Measurements from ENCODE around the gene ARL13B. TPM values are rescaled to one million over a fixed set of nuclear protein-coding genes. Genes with fewer than 3 reads are reported as not detected.

ARL13B gene
- total and polyA plus RNA-seq, 2 of the 8 experiments (the other 6 are each of a cell fraction or from before 2014, with no cell fraction given), result 1.5 to 12.7 TPM

DNA sequence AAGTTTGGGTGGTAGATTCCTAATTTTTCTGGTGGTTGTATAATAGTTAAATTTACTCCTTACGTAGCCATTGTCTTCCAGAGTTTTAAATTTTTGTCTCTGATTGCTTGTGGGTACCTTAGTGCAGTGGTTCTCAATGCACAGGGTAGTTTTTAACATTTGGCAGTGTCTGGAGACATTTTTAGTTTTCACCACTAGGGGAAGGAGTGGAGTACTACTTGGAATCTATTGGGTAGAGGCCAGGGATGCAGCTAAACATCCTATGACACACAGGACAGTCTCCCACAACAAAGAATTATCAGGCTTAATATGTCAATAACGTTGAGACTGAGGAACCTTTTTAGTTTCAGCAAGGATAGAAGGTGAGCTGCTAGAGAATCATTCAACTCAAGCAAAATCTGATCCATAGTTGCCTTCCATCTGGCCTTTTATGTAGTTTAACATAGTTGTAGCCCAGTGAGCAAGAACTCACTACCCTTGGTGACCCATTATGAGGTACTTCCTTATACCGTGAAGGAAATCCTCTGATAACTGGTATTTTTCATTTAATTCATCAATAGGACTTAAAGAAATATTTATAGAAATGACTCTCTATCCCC is 57.1 kb downstream of the ARL13B start:
- no peak overlapping the region for H2BK5ac ChIP-seq (ENCODE audit: low read depth, low read length)
- no peak for DNase-seq (ENCODE audit: low read depth in 1 of 2, low spot score in 2 of 2)
- no peaks in the 10 kb centered on the region for H3K79me1 ChIP-seq (ENCODE audit: low read depth, low read length)
- H3K4me1 ChIP-seq (replicated peaks in 1 of 4; ENCODE audit: control insufficient read depth in 3 of 4, insufficient read depth in 4 of 4, low read length in 3 of 4), result no peaks in the 10 kb centered on the region
- WGBS, 2 experiments (ENCODE audit: extremely low coverage in 1 of 2, insufficient coverage in 1 of 2, insufficient read length in 1 of 2, insufficient replicate concordance in 2 of 2, low coverage in 1 of 2, low lambda C conversion rate in 2 of 2, missing lambda C conversion rate in 1 of 2), result 68% methylated on average over 3 of the region's 3 CpGs; no CpG with 5 or more reads in 1 of the 2 experiments
- H3K4ac ChIP-seq (replicated peaks; ENCODE audit: insufficient read length, low read depth, low read length), result no peak overlapping the region
- H3K9ac ChIP-seq (replicated peaks in 1 of 4; ENCODE audit: extremely low read depth in 1 of 4, low read depth in 3 of 4, low read length in 3 of 4), result no peak overlapping the region
- H3K36me3 ChIP-seq (ENCODE audit: control insufficient read depth in 2 of 4, insufficient read depth in 4 of 4, low read length in 3 of 4), result no peaks in the 10 kb centered on the region; a peak in 2 of 8 replicates
- no peak overlapping the region for H2BK15ac ChIP-seq (ENCODE audit: low read length)
- H3K14ac ChIP-seq (ENCODE audit: insufficient read length), result no peak overlapping the region
- no peak overlapping the region for H2BK120ac ChIP-seq (replicated peaks; ENCODE audit: low read depth, low read length)
- no peak overlapping the region for H4K91ac ChIP-seq (replicated peaks; ENCODE audit: insufficient read length, low read length)
- ChIA-PET CTCF (ENCODE audit: partially characterized antibody) (interaction anchor here (0.6 to 1.9 kb wide), 10 partner anchors 9 to 1371 kb away, joined by 3 to 7 read pairs (median 3); partner anchors contain the start of gene STX19), POLR2A (ENCODE audit: partially characterized antibody) (no interaction called here)
- no peak overlapping the region for H4K8ac ChIP-seq (ENCODE audit: extremely low read depth, insufficient read depth, low read length)
- H3K23me2 ChIP-seq (ENCODE audit: low read depth, low read length), result no peaks in the 10 kb centered on the region
- no peak overlapping the region for H2AK5ac ChIP-seq (ENCODE audit: low read depth, low read length)
- no peak overlapping the region for H2BK20ac ChIP-seq (ENCODE audit: low read length)
- H2AFZ ChIP-seq (ENCODE audit: low read length), result no peak overlapping the region
- H4K20me1 ChIP-seq (replicated peaks in 1 of 2; ENCODE audit: control insufficient read depth in 1 of 2, insufficient read depth in 2 of 2, low read length in 2 of 2), result no peaks in the 10 kb centered on the region
- H3K4me3 ChIP-seq (ENCODE audit: extremely low read depth in 1 of 4, insufficient read depth in 2 of 4, low read depth in 3 of 4, low read length in 4 of 4), result no peak overlapping the region
- no peak overlapping the region for H3K4me2 ChIP-seq (ENCODE audit: insufficient read depth in 1 of 2, low read depth in 2 of 2, low read length in 2 of 2)
- TF ChIP-seq NANOG (IDR thresholded peaks at IDR 0.05; ENCODE audit: insufficient read depth, low read depth, low read length, poor library complexity, severe bottlenecking) (no peak), TEAD4 (IDR thresholded peaks at IDR 0.05; ENCODE audit: low read depth, low read length) (no peak), PHF8 (conservative IDR thresholded peaks at IDR 0.05; ENCODE audit: low read depth, low read length) (no peak), RAD21 (IDR thresholded peaks at IDR 0.05 in 1 of 2, conservative IDR thresholded peaks at IDR 0.05 in 1 of 2; ENCODE audit: low read depth in 2 of 2, low read length in 2 of 2) (peak in 1 of 2 experiments; percentile 35; a peak in 2 of 4 replicates), TBP (IDR thresholded peaks at IDR 0.05; ENCODE audit: low read depth, low read length) (no peak)
- TF ChIP-seq, protein P1, sequence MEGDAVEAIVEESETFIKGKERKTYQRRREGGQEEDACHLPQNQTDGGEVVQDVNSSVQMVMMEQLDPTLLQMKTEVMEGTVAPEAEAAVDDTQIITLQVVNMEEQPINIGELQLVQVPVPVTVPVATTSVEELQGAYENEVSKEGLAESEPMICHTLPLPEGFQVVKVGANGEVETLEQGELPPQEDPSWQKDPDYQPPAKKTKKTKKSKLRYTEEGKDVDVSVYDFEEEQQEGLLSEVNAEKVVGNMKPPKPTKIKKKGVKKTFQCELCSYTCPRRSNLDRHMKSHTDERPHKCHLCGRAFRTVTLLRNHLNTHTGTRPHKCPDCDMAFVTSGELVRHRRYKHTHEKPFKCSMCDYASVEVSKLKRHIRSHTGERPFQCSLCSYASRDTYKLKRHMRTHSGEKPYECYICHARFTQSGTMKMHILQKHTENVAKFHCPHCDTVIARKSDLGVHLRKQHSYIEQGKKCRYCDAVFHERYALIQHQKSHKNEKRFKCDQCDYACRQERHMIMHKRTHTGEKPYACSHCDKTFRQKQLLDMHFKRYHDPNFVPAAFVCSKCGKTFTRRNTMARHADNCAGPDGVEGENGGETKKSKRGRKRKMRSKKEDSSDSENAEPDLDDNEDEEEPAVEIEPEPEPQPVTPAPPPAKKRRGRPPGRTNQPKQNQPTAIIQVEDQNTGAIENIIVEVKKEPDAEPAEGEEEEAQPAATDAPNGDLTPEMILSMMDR (IDR thresholded peaks at IDR 0.05; ENCODE audit: control extremely low read depth in 1 of 3, insufficient read depth in 1 of 3, low read depth in 1 of 3, low read length in 3 of 3), result peak in 2 of 3 experiments; percentile 30 to 63; a peak in 2 of 4 replicates
- TF ChIP-seq, protein P2, sequence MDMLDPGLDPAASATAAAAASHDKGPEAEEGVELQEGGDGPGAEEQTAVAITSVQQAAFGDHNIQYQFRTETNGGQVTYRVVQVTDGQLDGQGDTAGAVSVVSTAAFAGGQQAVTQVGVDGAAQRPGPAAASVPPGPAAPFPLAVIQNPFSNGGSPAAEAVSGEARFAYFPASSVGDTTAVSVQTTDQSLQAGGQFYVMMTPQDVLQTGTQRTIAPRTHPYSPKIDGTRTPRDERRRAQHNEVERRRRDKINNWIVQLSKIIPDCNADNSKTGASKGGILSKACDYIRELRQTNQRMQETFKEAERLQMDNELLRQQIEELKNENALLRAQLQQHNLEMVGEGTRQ (IDR thresholded peaks at IDR 0.05; ENCODE audit: low read length), result no peak
- H2BK12ac ChIP-seq (ENCODE audit: low read depth, low read length), result no peak overlapping the region
- H3K9me3 ChIP-seq (ENCODE audit: insufficient read depth in 2 of 2, low read depth in 1 of 2, low read length in 1 of 2), result no peaks in the 10 kb centered on the region
- no peak overlapping the region for H4K5ac ChIP-seq (ENCODE audit: insufficient read length, low read depth, low read length)
- H3K23ac ChIP-seq (ENCODE audit: insufficient read length), result no peak overlapping the region
- no peaks in the 10 kb centered on the region for H3K27me3 ChIP-seq (replicated peaks in 1 of 4; ENCODE audit: control insufficient read depth in 3 of 4, extremely low read depth in 1 of 4, insufficient read depth in 3 of 4, low read length in 3 of 4)
- no peak overlapping the region for H3K18ac ChIP-seq (ENCODE audit: extremely low read depth, low read length)
- H3K56ac ChIP-seq (replicated peaks; ENCODE audit: insufficient read length, low read depth, low read length), result no peak overlapping the region
- H3K79me2 ChIP-seq (ENCODE audit: control insufficient read depth in 1 of 2, insufficient read depth in 2 of 2, low read length in 2 of 2), result no peaks in the 10 kb centered on the region
- no peak overlapping the region for H3K27ac ChIP-seq (ENCODE audit: low read depth, low read length)
- FAIRE-seq, result peak; percentile 86
